HUES6 (cell line): Measurements from ENCODE around the gene SHROOM2.
A peak's percentile ranks its signal among the peaks of the same experiment; 100 is the strongest.

Source experiments
- H3K27ac ChIP-seq: 2 replicates; pipeline ENCODE4 v1.7.0; 2013; ENCODE audit warnings: low read depth, mild to moderate bottlenecking, low read length, inconsistent platforms
- H3K27me3 ChIP-seq: 2 replicates; pipeline ENCODE4 v1.6.1; 2013; ENCODE audit warnings: low read length; ENCODE audit not compliant: control insufficient read depth, insufficient read depth
- H3K36me3 ChIP-seq: 2 replicates; pipeline ENCODE4 v1.6.1; 2013; ENCODE audit warnings: low read length; ENCODE audit not compliant: control insufficient read depth, insufficient read depth
- H3K4me1 ChIP-seq: 2 replicates; pipeline ENCODE4 v1.6.1; 2013; ENCODE audit warnings: low read length; ENCODE audit not compliant: control insufficient read depth, insufficient read depth
- H3K4me3 ChIP-seq: 2 replicates; pipeline ENCODE4 v1.5.1; 2013; ENCODE audit warnings: low read depth, low read length
- H3K9ac ChIP-seq: one replicate; pipeline ENCODE4 v1.6.1; 2013; ENCODE audit warnings: mild to moderate bottlenecking, low read length
- H3K9me3 ChIP-seq: 2 replicates; pipeline ENCODE4 v1.6.1; 2013; ENCODE audit warnings: low read depth, low read length; ENCODE audit not compliant: control insufficient read depth, insufficient read depth

Gene SHROOM2

GRCh38 chrX:9921407-9921806 is 135.2 kb downstream of the SHROOM2 start:
- 0 out of 2 replicates have a peak, but pooled peaks cover 2% of the 10 kb centered on the region for H3K36me3 ChIP-seq
- H3K4me1 ChIP-seq: peaks cover 33% of the 10 kb centered on the region
- H3K9me3 ChIP-seq: no peaks in the 10 kb centered on the region
- no peaks in the 10 kb centered on the region for H3K27me3 ChIP-seq
- H3K27ac ChIP-seq: no peak overlapping the region
- H3K4me3 ChIP-seq: no peak overlapping the region
- no peak overlapping the region for H3K9ac ChIP-seq

- no peak overlapping the region for H3K9ac ChIP-seq
These were observed 137.1 kb downstream of the SHROOM2 start for GRCh38 chrX:9923357-9923756.

GRCh38 chrX:9926002-9926401 is 139.8 kb downstream of the SHROOM2 start:
- Histone ChIP-seq H3K4me3 (no peak overlapping the region), H3K9me3 (no peaks in the 10 kb centered on the region), H3K9ac (no peak overlapping the region), H3K36me3 (no peaks in the 10 kb centered on the region), H3K27ac (no peak overlapping the region), H3K4me1 (peaks cover 44% of the 10 kb centered on the region), H3K27me3 (no peaks in the 10 kb centered on the region)

More at GRCh38 chrX:9923357-9923756, 137.1 kb downstream of the SHROOM2 start:
- Histone ChIP-seq H3K27me3 (no peaks in the 10 kb centered on the region), H3K9me3 (no peaks in the 10 kb centered on the region), H3K4me1 (peaks cover 36% of the 10 kb centered on the region), H3K27ac (no peak overlapping the region), H3K4me3 (no peak overlapping the region), H3K36me3 (0 out of 2 replicates have a peak, but pooled peaks cover 2% of the 10 kb centered on the region)

- H3K27me3 ChIP-seq: no peaks in the 10 kb centered on the region
- H3K27ac ChIP-seq: peak overlapping the region; percentile 54; the same call in 1 of the 2 replicates
- H3K9me3 ChIP-seq: no peaks in the 10 kb centered on the region
- peaks cover 5% of the 10 kb centered on the region for H3K36me3 ChIP-seq
- peaks cover 43% of the 10 kb centered on the region for H3K4me1 ChIP-seq
- H3K9ac ChIP-seq: peak overlapping the region; percentile 73
- H3K4me3 ChIP-seq: peak overlapping the region; percentile 45
These were observed 141.7 kb downstream of the SHROOM2 start for GRCh38 chrX:9927698-9928482.

GRCh38 chrX:9935436-9935835 is 149.2 kb downstream of the SHROOM2 start:
- Histone ChIP-seq H3K9ac (no peak overlapping the region), H3K27ac (no peak overlapping the region), H3K4me1 (peaks cover 8% of the 10 kb centered on the region; the same call in 1 of the 2 replicates), H3K27me3 (no peaks in the 10 kb centered on the region), H3K9me3 (no peaks in the 10 kb centered on the region), H3K36me3 (peaks cover 39% of the 10 kb centered on the region), H3K4me3 (no peak overlapping the region)

GRCh38 chrX:9937761-9938160 is 151.5 kb downstream of the SHROOM2 start:
- H3K4me1 ChIP-seq: peaks cover 4% of the 10 kb centered on the region; the same call in 1 of the 2 replicates
- peaks cover 6% of the 10 kb centered on the region; the same call in 1 of the 2 replicates for H3K9me3 ChIP-seq
- no peaks in the 10 kb centered on the region for H3K27me3 ChIP-seq
- no peak overlapping the region for H3K9ac ChIP-seq
- H3K27ac ChIP-seq: no peak overlapping the region
- H3K4me3 ChIP-seq: no peak overlapping the region
- H3K36me3 ChIP-seq: peaks cover 53% of the 10 kb centered on the region

GRCh38 chrX:9938516-9938915 is 152.3 kb downstream of the SHROOM2 start:
- Histone ChIP-seq H3K4me3 (no peak overlapping the region), H3K9me3 (peaks cover 9% of the 10 kb centered on the region; the same call in 1 of the 2 replicates), H3K27ac (no peak overlapping the region), H3K9ac (no peak overlapping the region), H3K27me3 (no peaks in the 10 kb centered on the region), H3K36me3 (peaks cover 55% of the 10 kb centered on the region), H3K4me1 (no peaks in the 10 kb centered on the region)

GRCh38 chrX:9940421-9940820 is 154.2 kb downstream of the SHROOM2 start:
- H3K36me3 ChIP-seq: peaks cover 58% of the 10 kb centered on the region
- H3K27ac ChIP-seq: no peak overlapping the region
- H3K4me1 ChIP-seq: no peaks in the 10 kb centered on the region
- H3K9me3 ChIP-seq: peaks cover 9% of the 10 kb centered on the region; the same call in 1 of the 2 replicates
- no peak overlapping the region for H3K4me3 ChIP-seq
- no peak overlapping the region for H3K9ac ChIP-seq
- H3K27me3 ChIP-seq: no peaks in the 10 kb centered on the region

GRCh38 chrX:9942086-9942485 is 155.9 kb downstream of the SHROOM2 start:
- Histone ChIP-seq H3K27me3 (no peaks in the 10 kb centered on the region), H3K4me3 (no peak overlapping the region), H3K9me3 (peaks cover 9% of the 10 kb centered on the region; the same call in 1 of the 2 replicates), H3K36me3 (peaks cover 75% of the 10 kb centered on the region), H3K9ac (no peak overlapping the region), H3K4me1 (no peaks in the 10 kb centered on the region), H3K27ac (no peak overlapping the region)

GRCh38 chrX:9943420-9943819 is 157.2 kb downstream of the SHROOM2 start:
- no peak overlapping the region for H3K27ac ChIP-seq

GRCh38 chrX:9947131-9947794 is 161.0 kb downstream of the SHROOM2 start:
- peaks cover 66% of the 10 kb centered on the region for H3K36me3 ChIP-seq
- no peak overlapping the region for H3K4me3 ChIP-seq
- no peaks in the 10 kb centered on the region for H3K4me1 ChIP-seq
- H3K9ac ChIP-seq: no peak overlapping the region
- peaks cover 14% of the 10 kb centered on the region; the same call in 1 of the 2 replicates for H3K9me3 ChIP-seq
- H3K27me3 ChIP-seq: no peaks in the 10 kb centered on the region
- H3K27ac ChIP-seq: no peak overlapping the region

More at GRCh38 chrX:9943420-9943819, 157.2 kb downstream of the SHROOM2 start:
- H3K9me3 ChIP-seq: peaks cover 9% of the 10 kb centered on the region; the same call in 1 of the 2 replicates
- H3K4me1 ChIP-seq: no peaks in the 10 kb centered on the region
- H3K36me3 ChIP-seq: peaks cover 76% of the 10 kb centered on the region
- no peak overlapping the region for H3K9ac ChIP-seq
- no peak overlapping the region for H3K4me3 ChIP-seq
- no peaks in the 10 kb centered on the region for H3K27me3 ChIP-seq
